ENCODE results near the gene KAZN. TPM values are rescaled to one million over a fixed set of nuclear protein-coding genes. Genes with fewer than 3 reads are reported as not detected.

Gene KAZN
- polyA plus RNA-seq, 1 experiment = 5.5 TPM

DNA sequence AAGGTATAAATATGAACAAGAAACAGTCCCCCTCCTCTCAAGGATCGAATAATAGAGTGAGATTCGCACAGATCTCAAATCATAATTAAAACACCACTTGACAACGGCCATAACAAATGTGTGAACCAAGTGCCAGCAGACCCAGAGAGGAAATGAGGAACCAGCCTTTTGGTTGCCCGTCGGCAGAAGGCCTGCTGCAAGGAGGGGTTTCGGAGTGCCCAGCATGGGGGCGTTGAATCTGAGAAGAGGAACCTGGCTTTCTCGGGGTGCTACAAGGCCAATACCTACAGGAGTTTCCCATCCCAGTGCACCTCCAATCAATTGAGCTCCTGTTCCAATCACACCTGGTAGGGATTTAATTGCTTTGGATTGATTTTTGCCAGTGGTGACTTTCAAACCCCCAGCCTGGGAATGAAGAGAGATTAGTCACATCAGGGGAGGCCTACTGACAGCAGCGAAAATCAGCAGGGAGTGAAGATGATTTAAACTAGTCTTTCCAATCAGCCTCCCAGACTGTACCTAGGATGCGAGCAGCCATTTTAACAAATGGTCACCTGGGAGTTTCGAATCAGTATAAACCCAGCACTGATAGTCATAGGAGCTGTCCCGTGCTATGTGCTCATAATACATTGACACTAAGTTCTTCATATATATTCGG is 263.8 kb downstream of the KAZN start:
- DNase-seq (ENCODE audit: low read depth) = no peak
- CTCF ChIA-PET = no interaction called here
- H3K27me3 ChIP-seq (ENCODE audit: control insufficient read depth, insufficient read depth, low read length) = no peaks in the 10 kb centered on the region; the same call in none of the 2 replicates
- no peak overlapping the region for H3K4me3 ChIP-seq (ENCODE audit: low read depth, low read length)
- POLR2A ChIA-PET = no interaction called here
- H3K36me3 ChIP-seq (ENCODE audit: control insufficient read depth, insufficient read depth, low read length) = no peaks in the 10 kb centered on the region
- TF ChIP-seq, protein P1, sequence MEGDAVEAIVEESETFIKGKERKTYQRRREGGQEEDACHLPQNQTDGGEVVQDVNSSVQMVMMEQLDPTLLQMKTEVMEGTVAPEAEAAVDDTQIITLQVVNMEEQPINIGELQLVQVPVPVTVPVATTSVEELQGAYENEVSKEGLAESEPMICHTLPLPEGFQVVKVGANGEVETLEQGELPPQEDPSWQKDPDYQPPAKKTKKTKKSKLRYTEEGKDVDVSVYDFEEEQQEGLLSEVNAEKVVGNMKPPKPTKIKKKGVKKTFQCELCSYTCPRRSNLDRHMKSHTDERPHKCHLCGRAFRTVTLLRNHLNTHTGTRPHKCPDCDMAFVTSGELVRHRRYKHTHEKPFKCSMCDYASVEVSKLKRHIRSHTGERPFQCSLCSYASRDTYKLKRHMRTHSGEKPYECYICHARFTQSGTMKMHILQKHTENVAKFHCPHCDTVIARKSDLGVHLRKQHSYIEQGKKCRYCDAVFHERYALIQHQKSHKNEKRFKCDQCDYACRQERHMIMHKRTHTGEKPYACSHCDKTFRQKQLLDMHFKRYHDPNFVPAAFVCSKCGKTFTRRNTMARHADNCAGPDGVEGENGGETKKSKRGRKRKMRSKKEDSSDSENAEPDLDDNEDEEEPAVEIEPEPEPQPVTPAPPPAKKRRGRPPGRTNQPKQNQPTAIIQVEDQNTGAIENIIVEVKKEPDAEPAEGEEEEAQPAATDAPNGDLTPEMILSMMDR (IDR thresholded peaks at IDR 0.05; ENCODE audit: insufficient read depth, low read depth, low read length) = no peak

DNA sequence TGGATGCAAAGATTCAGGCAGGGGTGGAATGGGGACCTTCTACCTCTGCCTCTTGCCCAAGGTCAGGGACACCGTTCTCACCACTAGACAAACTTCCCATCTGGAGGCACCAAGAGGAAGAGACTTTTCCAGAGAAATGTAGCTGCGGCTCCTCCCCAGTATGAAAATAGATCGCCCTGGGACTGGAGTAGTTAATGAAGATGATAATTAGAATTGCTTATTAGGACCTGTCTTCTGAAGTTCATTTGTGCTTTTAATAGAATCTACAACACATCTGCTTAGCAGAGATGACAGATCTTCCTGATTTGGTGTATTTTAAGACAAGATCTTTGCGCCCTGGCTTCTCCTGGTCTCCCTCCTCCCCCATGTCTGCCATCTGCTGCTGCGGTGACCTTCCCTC is 266.6 kb downstream of the KAZN start:
- POLR2A ChIA-PET = no interaction called here

DNA sequence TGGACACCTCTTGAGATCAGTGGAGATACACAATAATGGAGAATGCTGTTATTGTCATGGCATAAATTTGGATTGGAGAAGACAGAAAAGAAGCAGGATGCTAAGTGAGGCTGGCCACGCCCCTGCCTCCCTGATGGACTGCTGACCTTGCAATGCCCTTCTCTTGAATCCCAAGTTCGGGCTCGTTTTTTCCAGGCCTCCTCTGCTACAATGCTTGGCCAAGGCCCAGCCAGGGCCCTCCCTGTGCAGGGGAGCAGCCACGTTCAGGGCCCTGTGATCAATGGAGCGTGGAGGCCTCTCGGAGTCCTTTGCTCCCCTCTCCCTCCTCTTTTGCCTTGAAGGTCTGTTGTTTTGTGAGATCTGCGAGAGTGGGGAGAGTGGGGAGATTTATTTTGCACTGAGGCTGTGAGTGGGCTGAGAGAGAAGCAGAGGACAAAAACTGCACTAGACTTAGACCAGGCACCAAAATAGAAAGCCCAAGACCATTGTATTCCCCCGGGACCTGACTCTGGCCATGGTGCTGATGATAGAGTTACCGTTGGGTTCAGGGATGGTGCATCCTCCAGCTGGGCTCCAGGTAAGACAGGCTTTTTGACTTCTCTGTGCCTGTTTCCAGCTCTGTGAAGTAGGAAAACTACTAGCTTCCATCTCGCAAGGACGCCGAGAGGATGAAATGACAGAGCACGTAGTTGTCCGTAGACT is 268.6 kb downstream of the KAZN start:
- DNase-seq (ENCODE audit: low read depth) = no peak
- Histone ChIP-seq H3K27me3 (ENCODE audit: control insufficient read depth, insufficient read depth, low read length) (no peaks in the 10 kb centered on the region; the same call in 1 of the 2 replicates), H3K4me3 (ENCODE audit: low read depth, low read length) (no peak overlapping the region), H3K36me3 (ENCODE audit: control insufficient read depth, insufficient read depth, low read length) (no peaks in the 10 kb centered on the region)
- ChIA-PET POLR2A (no interaction called here), CTCF (no interaction called here)
- TF ChIP-seq, protein P1 (IDR thresholded peaks at IDR 0.05; ENCODE audit: insufficient read depth, low read depth, low read length) = no peak

More for the DNA sequence above, 266.6 kb downstream of the KAZN start:
- CTCF ChIA-PET = no interaction called here
- Histone ChIP-seq H3K27me3 (ENCODE audit: control insufficient read depth, insufficient read depth, low read length) (no peaks in the 10 kb centered on the region; the same call in none of the 2 replicates), H3K36me3 (ENCODE audit: control insufficient read depth, insufficient read depth, low read length) (no peaks in the 10 kb centered on the region), H3K4me3 (ENCODE audit: low read depth, low read length) (no peak overlapping the region)
- TF ChIP-seq, protein P1 (IDR thresholded peaks at IDR 0.05; ENCODE audit: insufficient read depth, low read depth, low read length) = no peak
- DNase-seq (ENCODE audit: low read depth) = no peak

DNA sequence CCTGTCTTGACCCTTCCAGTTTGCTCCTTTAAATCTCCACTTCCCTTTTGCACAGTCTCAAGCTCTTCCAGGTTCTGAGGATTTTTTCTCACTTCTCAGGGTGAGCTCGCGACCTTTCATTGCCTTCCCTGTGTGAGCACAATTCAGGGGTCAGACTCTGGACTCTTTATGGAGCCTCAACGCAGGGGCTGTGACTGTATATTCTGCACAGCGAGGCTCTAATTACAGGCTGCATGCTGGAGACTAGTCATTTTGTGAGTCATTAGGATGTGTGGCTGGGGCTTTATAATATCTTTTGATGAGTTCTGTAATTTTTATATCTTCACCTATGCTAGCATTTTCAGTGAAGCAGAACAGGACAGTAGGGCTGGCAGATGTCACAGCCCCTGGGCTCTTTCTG is 270.7 kb downstream of the KAZN start:
- Histone ChIP-seq H3K27me3 (ENCODE audit: control insufficient read depth, insufficient read depth, low read length) (no peaks in the 10 kb centered on the region), H3K4me3 (ENCODE audit: low read depth, low read length) (no peak overlapping the region), H3K36me3 (ENCODE audit: control insufficient read depth, insufficient read depth, low read length) (no peaks in the 10 kb centered on the region)
- ChIA-PET POLR2A (no interaction called here), CTCF (no interaction called here)
- TF ChIP-seq, protein P1 (IDR thresholded peaks at IDR 0.05; ENCODE audit: insufficient read depth, low read depth, low read length) = no peak
- no peak for DNase-seq (ENCODE audit: low read depth)

DNA sequence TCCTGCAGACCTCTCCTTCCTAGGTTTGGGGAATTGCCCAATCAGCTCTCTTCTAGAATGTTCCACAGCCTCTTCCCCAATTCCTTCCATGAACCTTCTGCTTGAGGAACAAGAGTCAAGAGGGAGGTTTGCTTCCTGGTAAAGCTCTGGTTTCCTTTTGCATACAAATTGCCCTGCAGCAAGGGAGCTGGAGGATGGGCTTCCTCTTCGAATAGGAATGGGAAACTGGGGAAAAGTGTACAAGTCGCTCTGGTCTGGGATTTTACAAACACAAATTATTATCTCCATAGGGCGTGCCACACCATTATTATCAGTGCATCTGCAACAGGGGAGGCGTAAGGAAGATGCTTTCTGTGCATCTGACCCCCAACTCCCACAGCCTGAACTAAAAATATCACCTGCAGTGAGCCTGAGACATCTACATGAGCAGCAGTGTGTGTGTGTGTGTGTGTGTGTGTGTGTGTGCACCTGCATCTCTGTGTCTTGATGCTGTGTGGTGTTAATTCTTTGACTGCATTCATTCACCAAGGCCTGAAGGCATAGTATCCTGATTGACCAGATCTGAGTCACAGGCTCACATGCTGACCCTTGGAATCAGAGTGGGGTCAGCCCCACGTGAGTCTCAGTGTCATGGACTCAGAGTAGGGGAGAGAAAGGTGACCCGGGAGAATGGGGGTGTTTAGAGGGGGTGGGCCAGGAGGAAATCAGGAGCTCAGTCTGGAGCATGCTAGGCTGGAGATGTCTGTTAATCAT is 272.9 kb downstream of the KAZN start:
- ChIA-PET CTCF (no interaction called here), POLR2A (no interaction called here)
- Histone ChIP-seq H3K36me3 (ENCODE audit: control insufficient read depth, insufficient read depth, low read length) (no peaks in the 10 kb centered on the region), H3K4me3 (ENCODE audit: low read depth, low read length) (no peak overlapping the region), H3K27me3 (ENCODE audit: control insufficient read depth, insufficient read depth, low read length) (no peaks in the 10 kb centered on the region)
- TF ChIP-seq, protein P1 (IDR thresholded peaks at IDR 0.05; ENCODE audit: insufficient read depth, low read depth, low read length) = no peak
- no peak for DNase-seq (ENCODE audit: low read depth)

All from BJ (cell line).